Measurements from ENCODE around the gene ABTB2.
"Not testable (repeated sequence)": the region's sequence is repeated elsewhere in the genome, so short reads cannot be mapped to it uniquely, and the experiment has no call there.

The ABTB2 gene

DNA sequence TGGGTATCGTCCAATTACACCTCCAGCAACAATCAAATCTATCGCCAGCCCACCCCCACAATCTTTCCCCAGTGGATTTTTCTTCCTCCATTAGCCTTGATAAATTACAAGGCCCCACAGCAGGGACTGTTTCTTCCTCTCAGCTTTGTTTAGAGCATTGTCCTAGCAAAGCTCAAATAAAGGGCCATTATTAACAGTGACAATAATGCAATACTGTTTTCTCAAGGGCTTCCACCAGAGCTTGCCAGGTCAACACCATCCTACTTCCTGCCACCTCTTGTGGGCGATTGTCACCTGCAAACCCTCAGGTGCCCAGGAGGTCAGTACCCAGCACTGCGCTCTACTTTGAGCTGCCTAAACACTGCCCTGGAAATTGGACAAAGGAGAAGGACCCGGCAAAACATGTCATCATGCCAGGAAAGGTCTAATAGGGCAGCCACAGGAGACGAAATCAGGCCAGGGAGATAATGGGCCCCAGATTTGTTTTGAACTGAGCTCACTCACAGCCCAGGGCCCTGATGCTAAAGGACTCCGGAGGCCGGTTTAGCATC lies 95.2 kb downstream of the ABTB2 start:
- DNase-seq (ENCODE audit: low spot score): no peak

DNA sequence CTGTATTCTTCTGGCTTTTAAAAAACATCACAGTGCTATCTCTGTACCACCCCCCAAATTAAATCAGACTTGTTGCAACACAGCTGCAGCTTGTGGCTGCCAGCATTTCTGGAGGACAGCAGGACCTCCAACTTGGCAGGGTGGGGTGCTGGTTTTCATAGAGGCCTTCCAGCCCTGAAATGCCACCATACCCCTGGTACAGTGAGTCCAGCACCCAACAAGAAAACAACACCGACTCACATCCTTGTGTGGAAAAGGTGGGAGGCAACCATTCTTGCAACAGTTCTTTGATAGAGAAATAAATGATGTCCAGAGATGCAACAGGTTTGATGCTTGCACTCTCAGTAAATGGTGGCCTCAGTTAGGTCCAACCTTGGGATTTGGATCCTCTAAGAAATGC lies 96.0 kb downstream of the ABTB2 start:
- no peak for DNase-seq (ENCODE audit: low spot score)

DNA sequence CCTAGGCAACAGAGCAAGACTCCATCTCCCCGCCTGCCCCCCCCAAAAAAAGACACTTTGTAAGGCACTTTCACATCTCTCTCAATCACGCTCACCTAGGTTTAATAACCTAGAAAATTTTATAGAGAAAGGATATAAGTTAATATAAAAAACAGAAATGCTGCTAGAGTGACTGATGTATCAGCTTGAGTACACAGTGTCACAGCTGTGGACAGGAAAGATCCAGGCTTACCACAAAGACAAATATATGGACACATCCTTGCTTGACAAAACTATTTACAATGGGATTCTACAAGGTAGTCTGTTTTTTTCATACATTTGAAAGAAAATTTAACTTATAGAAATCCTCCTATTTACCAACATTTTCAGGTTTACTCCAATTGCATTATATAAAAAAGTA lies 96.7 kb downstream of the ABTB2 start:
- no peak for DNase-seq (ENCODE audit: low spot score)

DNA sequence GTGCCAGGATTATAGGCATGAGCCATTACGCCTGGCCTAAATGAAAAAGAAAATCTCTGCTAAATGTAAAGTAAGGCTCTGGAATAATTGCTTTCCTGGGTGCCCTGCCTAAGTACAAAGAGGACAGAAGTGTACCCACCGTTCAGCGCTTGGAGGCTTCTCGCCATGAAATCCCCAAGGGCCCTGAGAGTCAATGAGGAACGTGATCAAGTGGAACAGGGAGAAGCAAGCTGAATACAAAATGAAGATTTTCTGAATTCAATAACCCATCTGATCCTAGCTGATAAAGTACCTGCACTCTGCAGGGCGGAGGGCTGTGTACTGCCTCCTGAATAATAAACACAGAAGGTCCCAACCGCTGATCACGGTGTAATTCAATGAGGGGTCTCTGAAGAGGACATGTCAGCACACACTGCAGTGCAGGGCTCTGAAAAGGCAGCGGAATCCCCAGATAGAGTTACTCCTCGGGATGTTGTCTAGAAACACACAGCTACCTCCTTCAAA lies 97.7 kb downstream of the ABTB2 start:
- no peak for DNase-seq (ENCODE audit: low spot score)

DNA sequence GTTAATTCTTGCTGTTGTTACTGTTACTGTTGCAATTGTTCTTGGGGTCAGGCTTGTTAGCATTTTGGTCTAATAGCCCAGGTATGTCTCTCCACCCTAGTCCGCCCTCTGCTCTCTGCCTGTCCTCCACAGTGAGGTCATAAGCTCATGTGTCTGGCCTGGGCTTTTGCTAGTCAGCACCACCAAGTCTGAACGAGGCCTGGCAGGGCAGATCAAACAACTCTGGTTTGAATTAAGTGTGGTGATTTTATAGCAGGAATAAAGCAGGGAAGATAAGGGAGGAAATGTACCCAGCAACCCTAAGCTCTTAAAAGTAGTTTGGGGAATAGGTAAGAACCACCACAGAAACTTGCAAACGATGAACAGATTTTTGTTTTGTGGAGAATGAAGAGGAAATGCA lies 98.7 kb downstream of the ABTB2 start:
- DNase-seq (ENCODE audit: low spot score): no peak

DNA sequence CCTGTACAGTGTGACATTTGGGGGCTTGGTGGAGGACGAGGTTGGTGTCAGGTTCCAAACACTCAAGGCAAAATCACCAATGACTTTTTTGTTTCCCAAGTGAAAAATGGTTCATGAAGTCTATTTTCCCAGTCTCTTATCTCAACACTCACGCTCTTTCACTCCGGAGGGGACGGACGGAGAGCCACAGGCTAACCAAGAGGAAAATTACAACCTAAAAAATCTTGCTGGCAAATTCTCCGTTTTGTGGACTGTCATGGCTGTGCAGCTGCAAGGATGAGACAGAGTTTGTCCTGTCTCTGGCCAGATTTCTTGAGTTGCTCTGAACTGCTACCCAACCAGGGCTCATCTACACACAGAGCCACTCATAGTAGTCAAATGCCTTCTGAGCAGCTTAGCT lies 101.2 kb downstream of the ABTB2 start:
- no peak for DNase-seq (ENCODE audit: low spot score)

DNA sequence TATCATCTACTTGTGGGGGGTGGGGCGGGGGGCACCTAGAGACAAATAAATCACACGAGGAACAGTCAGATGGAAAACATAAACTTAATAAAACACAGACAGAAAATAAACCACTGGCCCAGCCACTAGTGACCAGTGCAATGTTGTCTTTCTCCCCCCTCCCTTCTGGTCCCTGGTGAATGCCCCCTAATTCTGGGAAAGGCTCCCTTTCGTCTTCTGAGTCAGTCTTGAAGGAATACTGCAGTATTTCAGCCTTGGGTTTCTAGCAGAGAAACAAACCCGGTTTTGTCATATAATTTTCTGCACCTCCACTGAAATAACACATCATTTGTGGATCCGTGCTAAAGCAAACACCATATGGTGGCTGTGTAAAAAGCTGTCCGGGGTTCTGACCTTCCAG lies 101.7 kb downstream of the ABTB2 start:
- DNase-seq (ENCODE audit: low spot score): no peak

DNA sequence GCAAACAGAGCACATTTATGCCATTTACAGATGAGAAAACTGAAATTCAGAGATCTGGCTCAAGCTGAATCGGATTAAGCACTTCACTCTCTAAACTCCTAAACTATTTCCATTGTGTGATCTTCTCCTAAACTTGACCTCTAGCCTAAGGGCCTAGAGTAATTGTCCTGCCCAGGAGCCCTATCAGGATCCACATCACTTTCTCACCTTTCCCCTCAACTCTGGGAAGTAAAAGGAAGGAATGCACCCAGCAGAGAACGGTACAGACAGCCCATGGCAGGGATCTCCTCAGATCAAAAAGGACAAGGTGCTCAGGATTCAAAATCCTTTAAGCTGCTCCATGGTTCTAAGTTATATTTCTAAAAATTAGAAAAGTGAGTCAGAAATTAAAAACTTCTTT lies 102.7 kb downstream of the ABTB2 start:
- no peak for DNase-seq (ENCODE audit: low spot score)

DNA sequence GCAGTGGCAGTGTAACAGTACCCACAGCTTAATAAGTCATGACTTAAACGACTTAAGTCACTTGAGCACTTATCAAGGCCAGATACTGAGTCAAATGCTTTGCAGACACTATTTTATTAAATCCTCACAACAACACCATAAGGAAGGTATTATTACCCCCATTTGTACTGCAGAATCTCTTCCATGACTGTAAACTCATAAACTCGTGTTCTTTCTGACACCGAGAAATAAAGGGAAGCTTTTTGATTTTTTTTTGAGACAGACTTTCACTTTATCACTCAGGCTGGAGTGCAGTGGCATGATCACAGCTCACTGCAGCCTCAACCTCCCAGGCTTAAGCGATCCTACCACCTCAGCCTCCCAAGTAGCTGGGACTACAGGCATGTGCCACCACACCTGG lies 103.8 kb downstream of the ABTB2 start:
- no peak for DNase-seq (ENCODE audit: low spot score)

DNA sequence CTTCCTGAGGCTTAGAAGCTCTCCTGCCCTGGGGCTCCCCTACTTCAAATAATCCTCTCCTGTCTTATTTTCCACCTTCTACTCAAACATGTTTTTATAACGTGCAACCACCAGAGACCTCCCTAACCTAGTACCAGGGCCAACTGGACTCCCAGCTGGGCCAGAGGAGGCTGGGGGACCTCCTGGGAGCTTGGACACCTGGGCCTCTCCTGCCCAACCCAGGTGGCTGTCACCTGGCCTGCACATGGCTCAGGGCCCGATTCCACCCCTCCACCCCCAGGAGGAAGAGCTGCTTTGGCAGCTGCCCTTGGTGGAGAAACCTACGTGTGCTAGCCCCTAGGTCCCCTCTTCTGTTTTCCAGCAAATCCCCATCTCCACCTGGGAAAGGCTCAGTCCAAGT lies 105.2 kb downstream of the ABTB2 start:
- no peak for DNase-seq (ENCODE audit: low spot score)

DNA sequence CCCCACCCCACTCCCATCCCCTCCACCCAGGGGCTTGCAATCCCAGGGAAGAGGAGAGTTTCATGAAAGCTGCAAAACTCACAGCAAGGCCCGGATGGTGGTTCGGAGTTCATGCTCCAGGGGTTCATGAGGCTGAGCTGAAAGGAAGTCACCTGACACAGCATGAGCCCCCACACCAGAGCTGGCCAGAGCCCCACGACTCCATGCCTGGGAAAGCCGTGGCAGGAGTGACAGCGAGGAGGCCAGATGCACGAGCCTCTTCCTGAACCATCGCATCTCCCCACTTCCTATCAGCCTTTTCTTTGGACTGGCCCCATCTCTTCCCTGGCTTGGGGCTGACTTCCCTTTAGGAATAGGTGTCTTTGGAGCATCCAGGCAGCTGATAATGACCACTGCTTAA lies 105.8 kb downstream of the ABTB2 start:
- no peak for DNase-seq (ENCODE audit: low spot score)

DNA sequence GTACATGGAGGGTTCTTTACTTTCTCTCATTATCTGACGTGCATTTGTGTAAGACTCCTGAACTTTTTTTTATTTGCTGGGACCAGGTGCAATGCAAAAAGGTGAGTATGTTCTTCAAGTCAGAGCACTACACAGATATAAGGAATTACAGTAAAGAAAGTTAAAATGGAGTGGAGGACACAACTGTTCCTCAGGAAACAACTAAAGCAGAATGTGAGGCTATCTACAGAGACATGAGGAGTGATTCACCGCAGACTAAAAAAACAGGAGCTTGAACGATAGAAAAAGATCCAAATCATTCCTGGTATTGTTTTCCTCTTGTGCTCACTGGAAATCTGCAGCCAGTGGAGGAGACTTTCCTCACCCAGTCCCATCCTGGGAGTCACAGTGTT lies 106.2 kb downstream of the ABTB2 start:
- no peak for DNase-seq (ENCODE audit: low spot score)

DNA sequence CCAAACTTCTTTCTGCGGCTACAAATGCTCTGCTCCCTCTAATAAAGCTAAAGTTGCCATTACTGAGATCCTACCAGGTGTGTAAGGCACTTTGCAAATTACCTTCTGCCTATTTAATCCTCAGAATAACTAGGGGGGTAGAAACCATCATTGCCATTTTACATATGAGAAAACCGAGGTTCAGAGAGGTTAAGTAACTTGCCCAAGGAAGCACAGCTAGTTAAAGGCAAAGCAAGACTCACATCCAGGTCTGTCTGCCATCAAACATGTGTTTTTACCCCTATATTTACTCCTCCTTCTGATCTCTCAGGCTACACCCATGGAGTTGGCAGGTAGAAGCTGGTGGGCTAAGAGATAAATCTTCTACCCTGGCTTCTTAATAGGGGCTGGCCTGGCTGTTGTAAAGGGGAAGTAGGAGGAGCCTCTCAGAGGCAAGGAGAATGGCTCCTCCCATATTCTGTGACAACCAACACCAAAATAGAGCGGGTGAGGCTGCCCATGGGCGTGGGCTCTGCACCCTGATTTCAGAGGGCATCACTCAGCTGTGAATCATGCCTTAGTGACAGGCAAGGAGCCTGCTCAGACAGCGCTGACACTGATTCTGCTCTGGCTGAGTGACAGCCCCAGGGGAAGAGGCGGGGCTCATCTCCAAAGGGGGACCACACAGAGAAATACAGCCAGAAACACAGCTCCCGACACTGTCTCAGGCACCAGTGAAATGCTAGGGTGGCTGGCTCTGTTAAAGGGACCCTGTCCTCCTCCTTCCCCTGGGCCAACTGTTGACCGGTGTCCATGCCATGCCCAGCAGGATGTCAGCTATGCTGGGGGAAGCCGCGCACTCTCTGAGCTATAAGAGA lies 106.8 kb downstream of the ABTB2 start:
- DNase-seq (ENCODE audit: low spot score): no peak

DNA sequence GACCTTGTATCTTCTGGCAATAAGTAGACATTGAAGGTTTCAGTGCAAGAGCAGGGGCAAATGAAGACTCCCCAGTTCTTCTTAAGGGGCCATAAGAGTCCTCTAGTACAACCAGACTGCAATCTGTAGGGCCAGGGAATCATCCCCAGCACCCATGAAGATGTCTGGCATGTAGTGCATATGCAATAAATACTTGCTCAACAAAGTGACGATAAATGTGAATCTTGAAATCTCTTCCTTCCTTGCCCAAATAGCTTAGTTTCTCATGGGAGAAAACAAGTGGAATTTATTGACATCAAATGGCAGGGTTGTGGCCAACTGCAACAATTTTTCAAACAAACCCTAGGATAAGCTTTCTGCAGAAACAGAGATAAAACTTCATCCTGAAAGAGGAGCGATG lies 107.6 kb downstream of the ABTB2 start:
- DNase-seq (ENCODE audit: low spot score): no peak

DNA sequence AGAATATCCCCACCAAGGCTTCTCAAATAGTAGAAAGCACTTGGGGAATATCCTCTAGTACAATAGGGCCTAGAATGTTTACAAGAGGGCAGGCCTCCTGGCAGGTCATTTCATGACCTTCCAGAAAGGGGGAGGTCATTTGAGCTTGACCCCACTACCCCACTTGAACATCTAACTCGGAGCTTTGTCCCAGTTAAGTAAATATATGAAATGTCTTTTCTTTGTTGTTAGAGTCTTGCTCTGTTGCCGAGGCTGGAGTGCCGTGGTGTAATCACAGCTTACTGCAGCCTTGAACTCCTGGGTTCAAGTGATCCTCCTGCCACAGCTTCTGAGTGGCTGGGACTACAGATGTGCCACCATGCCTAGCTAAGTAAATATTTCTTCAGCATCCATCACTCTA lies 108.4 kb downstream of the ABTB2 start:
- DNase-seq (ENCODE audit: low spot score): no peak

DNA sequence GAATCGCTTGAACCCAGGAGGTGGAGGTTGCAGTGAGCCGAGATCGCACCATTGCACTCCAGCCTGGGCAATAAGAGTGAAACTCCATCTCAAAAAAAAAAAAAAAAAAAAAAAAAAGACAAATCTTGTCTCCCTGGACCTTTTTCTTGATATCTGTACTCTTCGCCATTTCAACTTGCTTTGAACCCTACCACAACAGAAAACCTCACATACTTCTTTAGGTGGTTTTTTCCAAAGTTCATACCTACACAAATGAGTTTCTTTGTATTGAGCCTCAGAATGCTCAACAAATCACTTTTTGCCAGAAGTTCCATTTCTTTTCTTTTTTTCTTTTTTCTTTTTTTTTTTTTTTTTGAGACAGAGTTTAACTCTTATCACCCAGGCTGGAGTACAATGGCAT lies 111.3 kb downstream of the ABTB2 start:
- DNase-seq (ENCODE audit: low spot score): not testable (repeated sequence)

DNA sequence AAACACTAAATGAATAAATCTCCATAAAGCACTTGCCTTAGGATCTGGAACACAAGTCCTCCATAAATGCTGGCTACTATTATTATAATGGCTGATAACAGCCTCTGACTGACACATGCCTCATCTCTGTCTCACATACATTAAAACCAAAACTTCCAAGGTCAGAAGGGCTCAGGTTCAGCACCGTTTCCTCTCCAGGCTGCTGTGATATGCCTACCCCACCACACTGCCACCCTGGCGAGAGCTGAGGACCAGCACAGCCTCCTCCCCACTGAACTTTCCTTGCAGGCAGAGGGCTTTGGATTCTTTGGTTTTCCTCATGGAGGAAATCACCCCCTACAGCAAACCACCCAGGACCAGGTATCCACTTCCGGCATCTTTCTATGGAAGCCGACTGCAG lies 112.8 kb downstream of the ABTB2 start:
- DNase-seq (ENCODE audit: low spot score): no peak

DNA sequence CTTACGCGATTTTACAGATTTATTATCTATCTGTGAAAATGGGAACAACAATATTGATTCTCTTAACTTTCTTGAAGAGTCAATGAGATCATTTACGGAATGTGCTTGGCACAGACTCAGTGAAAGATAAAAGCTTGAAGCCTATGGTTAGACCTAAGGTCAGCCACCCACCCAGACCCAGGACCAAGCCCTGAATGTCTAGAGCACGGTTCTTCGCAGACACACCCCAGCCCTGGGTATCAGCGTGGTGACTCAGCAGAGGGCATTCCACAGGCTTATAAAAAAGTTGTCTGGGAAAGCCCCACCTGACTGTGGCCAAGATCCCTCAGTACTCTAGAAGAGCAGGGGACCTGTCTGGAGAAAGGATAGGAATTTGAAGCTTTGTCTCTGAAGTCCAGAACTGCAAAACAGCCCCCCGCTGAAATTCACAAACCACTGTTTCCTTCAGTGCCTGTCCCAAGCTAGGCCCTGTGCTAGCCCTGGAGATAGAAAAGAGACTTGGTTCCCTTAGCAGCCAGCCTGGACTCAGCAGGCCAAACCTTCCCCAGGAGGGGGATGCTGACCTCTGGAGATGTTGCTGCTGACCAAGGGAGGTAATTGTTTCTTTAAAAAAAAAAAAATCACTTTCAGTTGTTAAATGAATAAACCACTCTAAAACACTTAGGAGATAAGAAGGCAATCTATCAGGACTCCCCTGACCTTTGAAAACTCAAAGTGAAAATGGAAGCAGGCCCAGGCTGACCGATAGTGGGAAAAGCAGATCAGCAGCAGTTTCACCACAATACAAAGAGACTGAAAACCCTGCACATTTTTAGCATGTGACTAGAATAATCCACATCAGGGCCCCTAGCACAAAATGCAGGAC lies 114.0 kb downstream of the ABTB2 start:
- no peak for DNase-seq (ENCODE audit: low spot score)

DNA sequence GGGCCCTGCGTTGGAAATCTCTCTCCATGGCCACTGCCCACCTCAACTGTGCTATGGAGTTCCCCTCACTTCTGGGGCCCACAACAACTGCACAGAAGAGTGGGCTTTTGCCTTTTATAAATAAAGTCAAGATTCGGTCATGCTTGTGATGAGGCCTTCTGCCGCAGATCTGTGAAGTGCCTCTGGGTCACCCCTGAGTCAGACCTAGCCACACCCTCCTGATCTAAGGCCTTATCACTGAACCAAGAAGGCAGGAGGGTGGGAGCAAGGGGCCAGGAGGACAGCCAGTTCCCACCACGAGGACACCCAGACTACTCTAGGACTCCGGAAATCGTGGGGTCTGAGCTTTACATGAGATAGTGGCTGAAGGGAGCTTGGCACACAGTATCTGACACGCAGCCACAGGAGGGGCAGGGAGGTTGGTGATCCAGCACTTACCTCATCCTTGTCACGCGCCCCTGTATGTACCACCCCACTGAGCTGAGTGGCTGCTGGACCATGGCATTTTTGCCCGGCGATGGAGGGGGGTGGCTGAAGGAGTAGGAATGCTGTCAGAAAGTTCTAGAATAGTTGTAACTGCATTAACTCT lies 115.7 kb downstream of the ABTB2 start:
- DNase-seq (ENCODE audit: low spot score): no peak

DNA sequence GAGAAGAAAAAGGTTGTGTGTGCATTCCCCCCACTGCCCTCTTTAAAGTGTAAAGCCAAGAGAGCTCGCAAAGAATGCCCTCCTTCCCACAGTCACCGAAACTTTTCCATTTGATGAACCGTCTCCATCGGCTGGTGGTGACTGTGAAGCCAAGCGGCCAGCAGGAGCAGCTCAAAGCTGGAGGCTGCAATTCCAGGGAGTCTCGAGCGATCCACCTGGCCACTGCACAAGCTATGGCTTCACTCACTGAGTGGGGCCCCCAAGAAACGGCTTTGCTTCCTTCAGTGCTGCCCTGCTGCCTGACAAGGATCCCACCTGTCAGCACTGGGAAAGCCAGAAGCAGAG lies 117.7 kb downstream of the ABTB2 start:
- DNase-seq (ENCODE audit: low spot score): no peak

DNA sequence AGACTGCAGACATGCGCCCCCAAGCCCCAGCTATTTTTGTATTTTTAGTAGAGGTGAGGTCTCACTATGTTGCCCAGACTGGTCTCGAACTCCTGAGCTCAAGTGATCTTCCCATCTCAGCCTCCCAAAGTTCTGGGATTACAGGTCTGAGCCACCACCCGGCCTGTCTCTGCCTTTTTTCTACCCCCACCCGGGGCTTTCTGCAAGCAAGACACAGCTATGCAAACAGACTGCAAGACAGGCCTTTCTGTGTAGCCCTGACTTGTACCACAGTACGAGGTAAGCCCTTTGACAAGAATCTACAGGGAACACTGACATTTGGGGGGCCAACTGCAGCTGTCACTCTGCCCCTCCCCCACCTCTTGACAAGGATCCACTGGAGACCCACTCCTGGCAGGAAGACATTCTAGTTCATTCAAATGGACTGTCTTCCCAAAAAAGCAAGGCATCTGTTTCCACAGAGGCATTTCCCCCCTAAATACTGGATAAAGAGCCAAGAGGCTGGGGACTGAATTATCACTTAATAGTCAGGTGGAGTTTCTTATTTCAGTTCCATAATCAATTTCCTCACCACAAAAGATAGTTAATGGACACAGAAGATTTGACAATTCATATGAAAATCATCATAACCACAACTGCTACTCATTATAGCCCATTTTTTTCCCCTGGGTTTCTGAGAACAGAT lies 118.2 kb downstream of the ABTB2 start:
- no peak for DNase-seq (ENCODE audit: low spot score)

DNA sequence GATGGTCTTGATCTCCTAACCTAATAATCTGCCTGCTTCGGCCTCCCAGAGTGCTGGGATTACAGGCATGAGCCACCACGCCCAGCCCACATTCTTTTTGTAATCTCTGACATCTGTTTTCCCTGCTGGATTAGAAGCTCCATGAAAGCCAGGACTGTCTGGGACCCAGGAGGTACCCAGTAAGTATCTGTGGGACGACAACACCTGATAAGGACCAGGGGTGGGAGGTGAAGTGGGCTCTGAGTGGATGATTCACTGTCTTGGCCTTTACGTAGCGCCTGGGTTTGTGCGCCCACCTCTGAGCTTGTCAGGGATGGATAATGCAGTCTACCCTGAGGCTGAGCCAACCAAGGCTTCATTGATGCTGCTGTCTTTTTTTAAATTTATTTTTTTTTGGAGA lies 118.8 kb downstream of the ABTB2 start:
- DNase-seq (ENCODE audit: low spot score): no peak

Measured in left forelimb (tissue), 1 donor.